ENCODE results near the gene CPA1. TPM values are rescaled to one million over a fixed set of nuclear protein-coding genes. Genes with fewer than 3 reads are reported as not detected.
A peak's percentile ranks its signal among the peaks of the same experiment; 100 is the strongest.

Gene CPA1
- total and polyA plus RNA-seq, 8 donors: 12,124 to 50,686 (median 30,306) TPM

- peaks cover 0 to 12% (median 0%) of the 10 kb centered on the region in 3 donors for H3K4me1 ChIP-seq
- FAIRE-seq (no peak), ATAC-seq (no peak), DNase-seq (no peak)
- H3K27me3 ChIP-seq: no peaks in the 10 kb centered on the region
- no peaks in the 10 kb centered on the region for H3K9me3 ChIP-seq
- peak overlapping the region in 1 of 4 donors; percentile 50 for H3K27ac ChIP-seq
- H3K4me3 ChIP-seq: no peak overlapping the region
- no peaks in the 10 kb centered on the region for H3K36me3 ChIP-seq
- TF ChIP-seq CTCF (IDR thresholded peaks at IDR 0.05): no peak
- intact Hi-C loops (cut with DNase I): no loop called here
- WGBS, 2 donors: 92 to 93% methylated on average over 7 of the region's 7 CpGs
Observed at GRCh38 chr7:130353196-130353595, 27.1 kb upstream of the CPA1 start.

GRCh38 chr7:130356121-130356875 lies 24.0 kb upstream of the CPA1 start:
- Histone ChIP-seq H3K4me3 (no peak overlapping the region), H3K36me3 (no peaks in the 10 kb centered on the region), H3K9me3 (no peaks in the 10 kb centered on the region), H3K27me3 (no peaks in the 10 kb centered on the region), H3K27ac (peak overlapping the region; percentile 19 to 62 (median 60)), H3K4me1 (peaks cover 0 to 12% (median 0%) of the 10 kb centered on the region in 3 donors)
- DNase-seq (peak in 1 of 6 donors; percentile 49), ATAC-seq (peak; percentile 44 to 74 (median 72)), FAIRE-seq (no peak)
- intact Hi-C loops (cut with DNase I): no loop called here
- TF ChIP-seq CTCF (IDR thresholded peaks at IDR 0.05): no peak
- WGBS, 2 donors: 63 to 74% methylated on average over 9 of the region's 9 CpGs

GRCh38 chr7:130356876-130357611 lies 23.2 kb upstream of the CPA1 start:
- Histone ChIP-seq H3K36me3 (no peaks in the 10 kb centered on the region), H3K9me3 (no peaks in the 10 kb centered on the region), H3K27ac (peak overlapping the region; percentile 19 to 62 (median 60)), H3K4me1 (peaks cover 0 to 12% (median 0%) of the 10 kb centered on the region in 3 donors), H3K27me3 (no peaks in the 10 kb centered on the region), H3K4me3 (no peak overlapping the region)
- intact Hi-C loops (cut with DNase I): no loop called here
- DNase-seq (peak in 1 of 6 donors; percentile 64), FAIRE-seq (no peak), ATAC-seq (peak; percentile 61 to 73 (median 66))
- TF ChIP-seq CTCF (IDR thresholded peaks at IDR 0.05): no peak
- WGBS, 2 donors: 81 to 85% methylated on average over 16 of the region's 16 CpGs

GRCh38 chr7:130358471-130358870 lies 21.8 kb upstream of the CPA1 start:
- FAIRE-seq (no peak), DNase-seq (no peak), ATAC-seq (no peak)
- Histone ChIP-seq H3K36me3 (no peaks in the 10 kb centered on the region), H3K4me3 (no peak overlapping the region), H3K27ac (no peak overlapping the region), H3K4me1 (peaks cover 0 to 4% (median 0%) of the 10 kb centered on the region in 3 donors), H3K9me3 (no peaks in the 10 kb centered on the region), H3K27me3 (no peaks in the 10 kb centered on the region)
- TF ChIP-seq CTCF (IDR thresholded peaks at IDR 0.05): no peak
- WGBS, 2 donors: 95 to 98% methylated on average over 4 of the region's 4 CpGs
- intact Hi-C loops (cut with DNase I): no loop called here

All from pancreas (tissue), 10 donors.